Esophagus muscularis mucosa (tissue), 4 donors: Measurements from ENCODE around the gene GOPC. TPM values are rescaled to one million over a fixed set of nuclear protein-coding genes. Genes with fewer than 3 reads are reported as not detected.

Experiments used
- DNase-seq: peaks from one replicate; pipeline ENCODE4 v3.0.0-alpha.2; 2017; ENCODE audit errors: extremely low spot score
- H3K27ac ChIP-seq, 4 donors: fragments of 200-600 bp; sonication (generic); replicated peaks in 1 of 4; 1 replicate in 3 of 4; 2 replicates in 1 of 4; pipeline ENCODE4 v1.5.1; 2016 to 2019; ENCODE audit warnings: mild to moderate bottlenecking in 1 of 4
- H3K27me3 ChIP-seq, 4 donors: fragments of 200-600 bp; sonication (generic); one replicate each; pipeline versions ENCODE4 v1.5.1 to v1.6.0; 2016 to 2019
- H3K36me3 ChIP-seq, 4 donors: fragments of 200-600 bp; sonication (generic); one replicate each; pipeline ENCODE4 v1.5.1; 2016 to 2019
- H3K4me1 ChIP-seq, 4 donors: fragments of 200-600 bp; sonication (generic); one replicate each; pipeline ENCODE4 v1.5.1; 2016 to 2019
- H3K4me3 ChIP-seq, 4 donors: fragments of 200-600 bp; sonication (generic); 1 replicate in 2 of 4; 2 replicates in 2 of 4; pipeline ENCODE4 v1.5.1; 2016 to 2019; ENCODE audit warnings: mild to moderate bottlenecking in 4 of 4, moderate library complexity in 1 of 4
- H3K9me3 ChIP-seq, 4 donors: fragments of 200-600 bp; sonication (generic); 1 replicate in 3 of 4; 2 replicates in 1 of 4; pipeline ENCODE4 v1.5.1; 2016 to 2019
- CTCF ChIP-seq, 3 experiments: fragments of 200-600 bp in 2 of 3; fragments of 450-650 bp in 1 of 3; sonication (generic) in 2 of 3; IDR thresholded peaks; one replicate each; pipeline ENCODE4 v1.5.1; 2017 to 2019; ENCODE audit warnings: antibody characterized with exemption in 3 of 3, mild to moderate bottlenecking in 2 of 3, moderate library complexity in 1 of 3
- EP300 ChIP-seq: sonication (generic); formaldehyde crosslinking; IDR thresholded peaks from one replicate; pipeline ENCODE4 v1.6.1; 2017; ENCODE audit warnings: antibody characterized with exemption
- POLR2A ChIP-seq: fragments of 450-650 bp; IDR thresholded peaks from one replicate; pipeline ENCODE4 v1.6.1; 2017; ENCODE audit warnings: antibody characterized with exemption, moderate library complexity, mild to moderate bottlenecking, low read depth
- POLR2AphosphoS5 ChIP-seq, 2 donors: sonication (generic); formaldehyde crosslinking; IDR thresholded peaks; one replicate each; pipeline ENCODE4 v1.6.1; 2017; ENCODE audit warnings: antibody characterized with exemption in 2 of 2
- WGBS: methylation state at CpG from one replicate; pipeline ENCODE4 v1.1.5; 2018; 5-methylcytosine and 5-hydroxymethylcytosine counted together
- intact Hi-C: fragments of 100-400 bp; cut with DNase I; formaldehyde crosslinking; loops from one replicate; pipeline ENCODE4 v1.15.1; 2023
- total RNA-seq, 4 donors: library from RNA; depleted of rRNA; stranded (reverse); fragments of >200 nt; gene quantifications; one replicate each; pipeline versions ENCODE4 v1.1.0 to v1.2.1, GENCODE V29; 2016

GOPC gene
- total RNA-seq, 4 donors from 2014 or later: 18.8 to 25.7 (median 22.8) TPM

- DNase-seq: no peak
These were observed 10.9 kb downstream of the GOPC start for GRCh38 chr6:117591405-117591804.

GRCh38 chr6:117590447-117590846 is 11.9 kb downstream of the GOPC start:
- intact Hi-C loops: no loop called here
- WGBS: 95% methylated on average over 5 of the region's 5 CpGs
- H3K36me3 ChIP-seq: peaks cover 0 to 28% (median 14%) of the 10 kb centered on the region in 4 donors
- no peaks in the 10 kb centered on the region for H3K9me3 ChIP-seq
- H3K4me1 ChIP-seq: peaks cover 0 to 5% (median 0%) of the 10 kb centered on the region in 4 donors
- no peak for DNase-seq
- H3K27me3 ChIP-seq: no peaks in the 10 kb centered on the region
- no peak overlapping the region for H3K27ac ChIP-seq
- no peak for TF ChIP-seq POLR2A
- no peak for TF ChIP-seq EP300
- TF ChIP-seq CTCF (IDR thresholded peaks at IDR 0.05): no peak
- no peak overlapping the region for H3K4me3 ChIP-seq

More at GRCh38 chr6:117591405-117591804, 10.9 kb downstream of the GOPC start:
- Histone ChIP-seq H3K36me3 (peaks cover 0 to 28% (median 14%) of the 10 kb centered on the region in 4 donors), H3K27ac (no peak overlapping the region), H3K4me1 (peaks cover 0 to 5% (median 0%) of the 10 kb centered on the region in 4 donors), H3K27me3 (no peaks in the 10 kb centered on the region), H3K4me3 (no peak overlapping the region), H3K9me3 (no peaks in the 10 kb centered on the region)
- WGBS: 85% methylated on average over 3 of the region's 3 CpGs
- intact Hi-C loops: no loop called here
- TF ChIP-seq POLR2AphosphoS5 (IDR thresholded peaks at IDR 0.05) (no peak), CTCF (IDR thresholded peaks at IDR 0.05) (no peak), POLR2A (no peak), EP300 (no peak)

- TF ChIP-seq EP300 (no peak), POLR2AphosphoS5 (IDR thresholded peaks at IDR 0.05) (no peak), CTCF (IDR thresholded peaks at IDR 0.05) (no peak), POLR2A (no peak)
- peaks cover 0 to 28% (median 20%) of the 10 kb centered on the region in 4 donors for H3K36me3 ChIP-seq
- DNase-seq: no peak
- H3K4me1 ChIP-seq: peaks cover 0 to 6% (median 0%) of the 10 kb centered on the region in 4 donors
- H3K27me3 ChIP-seq: no peaks in the 10 kb centered on the region
- H3K4me3 ChIP-seq: no peak overlapping the region
- intact Hi-C loops: no loop called here
- no peak overlapping the region for H3K27ac ChIP-seq
- H3K9me3 ChIP-seq: no peaks in the 10 kb centered on the region
These were observed 16.7 kb downstream of the GOPC start for GRCh38 chr6:117585647-117586046.

- Histone ChIP-seq H3K36me3 (peaks cover 4 to 62% (median 32%) of the 10 kb centered on the region in 4 donors), H3K27ac (no peak overlapping the region), H3K4me3 (no peak overlapping the region), H3K9me3 (no peaks in the 10 kb centered on the region), H3K27me3 (no peaks in the 10 kb centered on the region), H3K4me1 (no peaks in the 10 kb centered on the region)
- WGBS: 91% methylated on average over 4 of the region's 4 CpGs
- intact Hi-C loops: no loop called here
- DNase-seq: no peak
- TF ChIP-seq POLR2AphosphoS5 (IDR thresholded peaks at IDR 0.05) (no peak), CTCF (IDR thresholded peaks at IDR 0.05) (no peak), EP300 (no peak), POLR2A (no peak)
These were observed 28.1 kb downstream of the GOPC start for GRCh38 chr6:117574198-117574597.
